C1 segment of cervical spinal cord (tissue), 14 donors: Measurements from ENCODE around the gene GTF3C6.
"Not testable (repeated sequence)": the region's sequence is repeated elsewhere in the genome, so short reads cannot be mapped to it uniquely, and the experiment has no call there.

Experiments
- DNase-seq, 14 donors: peaks; one replicate each; lab custom pipeline; 2025; lab: John Stamatoyannopoulos, UW

The GTF3C6 gene

GRCh38 chr6:110979565-110980101 is 21.1 kb downstream of the GTF3C6 start:
- DNase-seq, result no peak

DNA sequence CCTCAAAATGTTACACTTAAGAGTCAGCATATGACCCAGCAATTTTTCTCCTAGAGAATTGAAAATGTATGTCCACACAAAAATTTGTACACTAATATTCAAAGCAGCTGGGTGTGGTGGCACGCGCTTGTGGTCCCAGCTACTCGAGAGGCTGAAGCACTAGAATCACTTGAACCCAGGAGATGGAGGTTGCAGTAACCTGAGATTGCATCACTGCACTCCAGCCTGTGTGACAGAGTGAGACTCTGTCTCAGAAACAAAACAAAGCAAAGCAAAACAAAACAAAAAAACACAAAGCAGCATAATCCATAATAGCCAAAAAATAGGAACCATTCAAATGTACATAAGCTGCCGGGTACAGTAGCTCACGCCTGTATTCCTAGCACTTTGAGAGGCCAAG is 21.7 kb downstream of the GTF3C6 start:
- DNase-seq, result no peak

DNA sequence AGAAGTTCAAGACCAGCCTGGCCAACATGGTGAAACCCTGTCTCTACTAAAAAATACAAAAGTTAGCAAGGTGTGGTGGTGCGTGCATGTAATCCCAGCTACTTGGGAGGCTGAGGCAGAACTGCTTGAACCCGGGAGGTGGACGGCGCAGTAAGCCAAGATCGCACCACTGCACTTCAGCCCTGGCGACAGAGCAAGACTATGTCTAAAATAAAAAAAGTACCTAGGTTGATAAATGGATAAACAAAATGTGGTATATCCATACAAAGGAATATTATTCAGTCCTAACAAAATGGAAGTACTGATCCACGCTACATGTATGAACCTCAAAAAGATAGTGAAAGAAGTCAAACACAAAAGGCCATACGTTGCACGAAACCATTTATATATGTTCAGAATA is 22.1 kb downstream of the GTF3C6 start:
- DNase-seq, result no peak

GRCh38 chr6:110981202-110981600 is 22.7 kb downstream of the GTF3C6 start:
- DNase-seq, result no peak

DNA sequence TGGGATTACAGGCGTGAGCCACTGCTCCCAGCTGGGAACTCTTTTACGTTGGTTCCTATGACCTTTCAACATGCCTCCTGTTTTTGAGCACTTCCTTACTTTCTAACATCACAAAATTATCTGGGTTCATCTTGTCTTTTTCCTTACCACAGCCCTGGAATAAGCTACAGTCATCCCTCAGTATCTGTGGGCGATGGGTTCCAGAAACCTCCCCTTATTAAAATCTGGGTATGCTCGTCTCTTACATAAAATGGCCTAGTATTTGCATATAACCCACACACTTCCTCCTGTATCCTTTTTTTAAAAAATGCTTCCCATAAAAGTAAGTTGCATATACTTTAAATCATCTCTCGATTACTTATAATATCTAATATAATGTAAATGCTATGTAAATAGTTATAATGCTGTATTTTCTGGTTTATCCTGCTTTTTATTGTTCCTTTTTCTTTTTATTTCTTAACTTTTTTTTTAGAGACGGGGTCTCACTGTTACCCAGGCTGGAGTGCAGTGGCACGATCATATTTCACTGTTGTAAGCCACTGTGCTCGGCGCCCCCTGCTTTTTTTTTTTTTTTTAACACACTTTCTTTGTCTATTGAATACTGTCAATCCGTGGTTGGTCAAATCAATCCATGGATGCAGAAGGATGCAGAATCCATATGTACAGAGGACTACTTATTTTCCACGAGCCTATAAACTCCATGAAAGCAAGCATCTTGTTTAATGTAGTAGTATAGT is 32.5 kb downstream of the GTF3C6 start:
- DNase-seq, result no peak

DNA sequence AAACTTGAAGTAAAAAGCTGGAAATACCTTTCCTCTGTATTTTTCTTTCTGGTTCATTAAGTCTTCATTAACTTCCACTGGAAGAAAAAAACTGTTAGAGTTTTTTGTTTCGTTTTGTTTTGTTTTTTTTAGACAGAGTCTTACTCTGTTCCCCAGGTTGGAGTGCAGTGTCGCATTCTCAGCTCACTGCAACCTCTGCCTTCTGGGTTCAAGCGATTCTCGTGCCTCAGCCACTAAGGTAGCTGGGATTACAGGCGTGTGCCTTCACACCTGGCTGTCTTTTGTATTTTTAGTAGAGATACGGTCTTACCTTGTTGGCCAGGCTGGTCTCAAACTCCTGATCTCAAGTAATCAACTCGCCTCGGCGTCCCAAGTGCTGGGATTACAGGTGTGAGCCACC is 38.2 kb downstream of the GTF3C6 start:
- DNase-seq, result no peak

DNA sequence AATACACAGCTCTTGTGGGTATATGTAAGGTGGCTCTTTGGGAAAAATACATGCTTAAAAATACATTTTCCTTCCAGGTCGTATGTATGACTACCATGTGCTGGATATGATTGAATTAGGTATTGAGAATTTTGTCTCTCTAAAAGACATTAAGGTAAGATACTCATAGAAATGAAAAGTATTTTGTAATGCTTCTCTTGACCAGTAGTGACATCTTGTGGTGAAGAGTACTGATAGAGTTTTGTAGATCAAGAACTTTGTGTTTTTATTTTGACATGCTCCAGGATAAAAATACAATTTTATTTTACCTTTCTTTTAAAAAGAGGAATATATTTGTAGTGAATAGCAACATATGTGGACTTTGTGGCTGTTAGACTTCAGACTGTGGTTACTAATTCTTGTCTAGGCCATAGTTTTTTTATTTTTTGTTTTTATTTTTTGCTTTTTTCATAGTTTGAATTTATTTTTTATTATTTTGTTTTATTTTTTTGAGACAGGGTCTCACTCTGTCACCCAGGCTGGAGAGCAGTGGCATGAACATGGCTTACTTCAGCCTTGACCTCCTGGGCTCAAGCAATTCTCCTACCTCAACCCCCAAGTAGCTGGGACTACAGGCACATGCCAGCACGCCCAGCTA is 41.2 kb downstream of the GTF3C6 start:
- no peak for DNase-seq

DNA sequence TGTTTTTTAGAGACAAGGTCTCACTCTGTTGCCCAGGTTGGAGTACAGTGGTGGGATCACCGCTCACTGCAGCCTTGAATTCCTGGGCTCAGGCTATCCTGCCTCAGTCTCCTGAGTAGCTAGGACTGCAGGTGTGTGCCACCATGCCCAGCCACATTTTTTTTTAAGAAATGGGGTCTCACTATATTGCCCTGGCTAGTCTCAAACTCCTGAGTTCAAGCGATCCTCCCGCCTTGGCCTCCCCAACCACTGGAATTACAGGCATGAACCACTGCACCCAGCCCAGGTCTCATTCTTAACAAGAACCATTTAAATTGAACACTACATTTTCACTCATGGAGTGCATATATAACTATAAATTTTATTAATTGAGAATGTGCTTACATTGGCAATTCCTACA is 43.8 kb downstream of the GTF3C6 start:
- DNase-seq, result no peak

GRCh38 chr6:111011360-111012142 is 53.0 kb downstream of the GTF3C6 start:
- peak in 2 of 14 donors; percentile 7 to 13 for DNase-seq

- DNase-seq, result no peak
Measured at GRCh38 chr6:111012143-111012452, 53.6 kb downstream of the GTF3C6 start.

DNA sequence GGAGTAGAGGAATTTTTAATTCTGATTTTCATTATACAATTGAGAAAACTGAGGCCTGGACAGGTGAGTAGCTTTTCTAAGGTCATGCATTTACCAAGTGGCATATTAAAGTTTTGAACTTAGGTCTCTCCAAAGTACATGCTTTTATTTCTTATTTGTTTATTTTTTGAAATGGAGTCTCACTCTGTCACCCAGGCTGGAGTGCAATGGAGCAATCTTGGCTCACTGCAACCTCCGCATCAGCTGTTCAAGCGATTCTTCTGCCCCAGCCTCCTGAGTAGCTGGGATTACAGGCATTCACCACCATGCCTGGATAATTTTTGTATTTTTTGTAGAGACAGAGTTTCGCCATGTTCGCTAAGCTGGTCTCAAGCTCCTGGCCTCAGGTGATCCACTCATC is 54.0 kb downstream of the GTF3C6 start:
- DNase-seq, result not testable (repeated sequence)

DNA sequence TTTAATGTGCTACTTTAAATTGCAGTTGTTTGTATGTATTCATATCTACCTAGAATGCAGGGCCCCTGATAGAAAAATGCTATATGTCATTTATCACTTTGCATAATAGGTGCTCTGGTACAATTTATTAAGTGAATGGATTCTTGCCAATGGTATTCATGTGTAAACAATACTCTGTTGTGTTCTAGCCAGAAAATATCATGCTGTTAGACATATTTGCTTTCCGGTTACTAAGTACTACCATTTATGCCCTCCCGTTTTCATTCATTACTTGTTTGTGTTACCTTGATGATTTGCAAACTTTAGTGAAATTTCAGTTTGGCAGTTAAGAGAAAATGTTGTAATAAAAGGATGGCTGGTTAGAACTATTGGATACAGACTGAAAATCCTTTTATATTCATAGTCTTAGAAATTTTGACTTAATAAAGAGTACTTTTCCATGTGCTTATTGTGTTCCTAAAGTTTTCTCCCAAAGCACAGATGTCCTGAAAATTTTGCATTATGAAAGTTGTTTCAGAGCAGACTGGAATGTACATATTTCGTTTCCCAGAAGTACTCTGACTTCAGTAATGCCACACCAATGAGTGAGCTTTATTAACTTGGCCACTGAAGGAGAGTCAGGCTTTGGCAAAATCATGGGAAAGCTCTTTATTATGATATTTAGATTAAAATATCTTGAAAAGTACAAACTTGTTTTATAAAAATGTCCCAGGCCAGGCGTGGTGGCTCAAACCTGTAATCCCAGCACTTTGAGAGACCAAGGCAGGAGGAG is 54.8 kb downstream of the GTF3C6 start:
- no peak for DNase-seq

DNA sequence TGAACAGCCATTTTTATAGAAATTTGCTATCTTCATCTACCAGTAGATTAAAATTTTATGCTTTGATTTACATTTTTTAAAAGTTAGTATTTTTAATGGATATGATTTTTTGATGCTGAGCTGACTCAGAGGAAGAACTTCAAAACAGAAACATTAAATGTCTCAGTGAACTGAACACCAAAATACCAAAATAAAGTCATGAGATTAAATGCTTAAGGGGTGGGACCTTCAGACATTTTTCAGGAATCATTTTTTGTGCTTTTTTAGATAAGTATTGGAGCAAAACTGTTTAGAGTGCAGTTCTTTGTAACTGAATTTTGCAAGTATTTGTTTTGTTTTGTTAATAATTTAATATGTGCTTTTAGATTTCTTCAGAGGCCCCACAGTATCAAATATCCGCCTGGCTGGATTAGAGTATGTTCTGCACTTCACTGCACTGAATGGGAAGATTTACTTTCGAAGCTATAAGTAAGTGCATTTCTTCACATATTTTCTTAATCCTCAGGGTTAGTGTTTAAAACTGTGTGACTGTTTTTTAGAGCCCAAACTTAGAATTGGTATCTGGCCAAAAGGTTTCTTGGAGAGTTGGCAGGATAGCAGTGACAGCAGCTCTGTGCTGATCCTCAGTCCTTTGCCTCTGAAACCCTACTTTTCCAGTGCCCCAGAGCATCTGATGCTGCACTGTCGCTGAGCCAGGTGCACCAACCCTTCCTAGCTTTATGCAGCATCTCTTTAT is 57.1 kb downstream of the GTF3C6 start:
- DNase-seq, result no peak

- DNase-seq, result not testable (repeated sequence)
Measured at GRCh38 chr6:111017241-111017640, 58.7 kb downstream of the GTF3C6 start.
